ENCODE results near the gene EFEMP2. TPM values are rescaled to one million over a fixed set of nuclear protein-coding genes. Genes with fewer than 3 reads are reported as not detected.
A peak's percentile ranks its signal among the peaks of the same experiment; 100 is the strongest.
"Not testable (repeated sequence)": the region's sequence is repeated elsewhere in the genome, so short reads cannot be mapped to it uniquely, and the experiment has no call there.

EFEMP2 gene
- total RNA-seq, 1 donor from 2014 or later = 62.0 TPM

DNA sequence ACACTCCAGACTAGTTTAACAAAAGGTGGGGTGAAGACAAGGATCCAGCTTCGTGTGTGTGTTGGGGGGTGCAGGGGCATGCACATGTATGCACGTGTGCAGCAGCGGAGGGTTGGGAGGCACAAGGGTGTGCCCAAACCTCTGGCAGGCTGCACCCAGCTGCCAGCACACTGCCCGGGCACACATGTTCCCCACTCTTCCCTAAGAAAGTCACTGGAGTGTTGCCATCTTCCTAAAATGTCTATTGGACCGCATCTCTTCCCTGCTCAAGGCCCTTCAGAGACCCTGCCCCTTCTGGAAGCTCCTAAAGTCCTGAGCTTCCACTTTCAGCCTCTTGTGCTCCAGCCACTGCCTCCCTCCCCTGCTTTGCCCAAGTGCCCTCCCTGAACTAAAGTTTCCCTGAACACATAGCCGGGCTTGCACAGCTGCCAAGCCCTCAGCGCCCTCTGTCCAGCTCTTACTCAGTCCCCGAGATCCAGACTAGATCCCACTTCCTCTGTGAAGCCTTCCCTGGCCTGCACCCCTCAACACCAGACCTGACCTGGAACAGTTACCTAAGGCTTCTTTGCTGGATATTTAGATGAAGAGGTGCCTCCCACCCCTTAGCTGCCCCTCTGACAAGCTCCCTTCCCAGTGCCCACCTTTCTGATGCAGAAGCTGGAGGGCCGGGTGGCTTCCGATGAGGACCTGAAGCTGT lies 20.6 kb downstream of the EFEMP2 start:
- H3K36me3 ChIP-seq (ENCODE audit: control insufficient read depth, insufficient read depth, low read length) = peaks cover 5% of the 10 kb centered on the region
- TF ChIP-seq, protein P1, sequence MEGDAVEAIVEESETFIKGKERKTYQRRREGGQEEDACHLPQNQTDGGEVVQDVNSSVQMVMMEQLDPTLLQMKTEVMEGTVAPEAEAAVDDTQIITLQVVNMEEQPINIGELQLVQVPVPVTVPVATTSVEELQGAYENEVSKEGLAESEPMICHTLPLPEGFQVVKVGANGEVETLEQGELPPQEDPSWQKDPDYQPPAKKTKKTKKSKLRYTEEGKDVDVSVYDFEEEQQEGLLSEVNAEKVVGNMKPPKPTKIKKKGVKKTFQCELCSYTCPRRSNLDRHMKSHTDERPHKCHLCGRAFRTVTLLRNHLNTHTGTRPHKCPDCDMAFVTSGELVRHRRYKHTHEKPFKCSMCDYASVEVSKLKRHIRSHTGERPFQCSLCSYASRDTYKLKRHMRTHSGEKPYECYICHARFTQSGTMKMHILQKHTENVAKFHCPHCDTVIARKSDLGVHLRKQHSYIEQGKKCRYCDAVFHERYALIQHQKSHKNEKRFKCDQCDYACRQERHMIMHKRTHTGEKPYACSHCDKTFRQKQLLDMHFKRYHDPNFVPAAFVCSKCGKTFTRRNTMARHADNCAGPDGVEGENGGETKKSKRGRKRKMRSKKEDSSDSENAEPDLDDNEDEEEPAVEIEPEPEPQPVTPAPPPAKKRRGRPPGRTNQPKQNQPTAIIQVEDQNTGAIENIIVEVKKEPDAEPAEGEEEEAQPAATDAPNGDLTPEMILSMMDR (IDR thresholded peaks at IDR 0.05; ENCODE audit: insufficient read depth, low read length, poor library complexity, severe bottlenecking) = no peak

DNA sequence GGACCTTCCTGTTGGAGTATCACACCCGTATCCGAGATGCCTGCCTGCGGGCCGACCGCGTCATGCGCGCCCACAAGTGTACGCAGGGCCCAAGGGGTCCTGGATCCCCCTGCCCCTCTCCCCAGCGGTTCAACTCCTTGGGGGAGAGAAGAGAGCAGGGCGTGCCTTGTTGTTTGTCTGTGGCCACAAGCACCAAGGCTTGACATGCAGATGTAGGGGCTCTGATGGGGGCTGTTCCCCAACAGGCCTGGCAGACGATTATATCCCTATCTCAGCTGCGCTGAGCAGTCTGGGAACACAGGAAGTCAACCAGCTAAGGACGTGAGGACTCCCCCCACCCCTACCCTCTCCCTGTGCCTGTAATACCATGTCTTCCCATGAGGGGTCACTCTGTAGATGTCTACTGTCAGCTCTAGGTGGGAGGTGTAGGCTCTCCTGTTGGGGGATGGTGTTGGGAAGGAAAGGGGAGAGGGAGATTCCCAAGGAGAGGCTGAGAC lies 21.5 kb downstream of the EFEMP2 start:
- TF ChIP-seq, protein P1 (IDR thresholded peaks at IDR 0.05; ENCODE audit: insufficient read depth, low read length, poor library complexity, severe bottlenecking) = peak; percentile 56
- peaks cover 5% of the 10 kb centered on the region for H3K36me3 ChIP-seq (ENCODE audit: control insufficient read depth, insufficient read depth, low read length)
- no peak for DNase-seq (ENCODE audit: low read depth)

More for the DNA sequence above, 20.6 kb downstream of the EFEMP2 start:
- Histone ChIP-seq H3K27me3 (ENCODE audit: control insufficient read depth, insufficient read depth, low read length) (no peaks in the 10 kb centered on the region), H3K4me3 (ENCODE audit: low read depth, low read length) (no peak overlapping the region)
- DNase-seq (ENCODE audit: low read depth) = no peak

DNA sequence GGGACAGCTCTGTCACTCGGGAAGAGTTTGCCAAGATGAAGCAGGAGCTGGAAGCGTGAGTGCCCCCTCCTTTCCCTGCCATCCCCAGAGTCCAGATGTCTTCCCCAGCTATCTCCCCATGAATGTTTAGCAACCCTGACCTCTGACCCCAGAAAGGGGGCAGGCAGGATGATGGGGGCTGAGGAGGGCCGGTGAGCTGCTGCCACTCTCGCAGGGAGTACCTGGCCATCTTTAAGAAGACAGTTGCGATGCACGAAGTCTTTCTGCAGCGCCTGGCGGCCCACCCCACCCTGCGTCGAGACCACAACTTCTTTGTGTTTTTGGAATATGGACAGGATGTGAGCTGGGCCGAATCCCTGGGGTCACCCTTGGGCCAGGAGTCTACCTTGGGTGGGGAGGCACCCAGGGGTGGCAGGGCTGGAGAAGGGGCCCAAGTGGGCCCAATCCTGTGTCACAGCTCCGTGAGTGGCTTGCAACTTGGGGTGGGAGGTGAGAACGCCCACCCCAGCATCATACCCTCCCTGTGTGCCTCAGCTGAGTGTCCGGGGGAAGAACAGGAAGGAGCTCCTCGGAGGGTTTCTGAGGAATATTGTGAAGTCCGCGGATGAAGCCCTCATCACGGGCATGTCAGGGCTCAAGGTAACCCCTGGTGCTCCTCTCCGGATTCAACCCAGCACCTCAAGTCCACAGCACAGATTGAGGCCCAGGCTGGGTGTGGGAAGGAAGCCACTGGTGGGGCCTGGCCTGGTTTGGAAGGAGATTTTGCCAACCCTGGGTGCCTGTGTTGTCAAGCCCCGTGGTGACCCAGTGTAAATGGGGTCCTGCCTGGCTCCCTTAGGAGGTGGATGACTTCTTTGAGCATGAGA lies 22.1 kb downstream of the EFEMP2 start:
- Histone ChIP-seq H3K4me3 (ENCODE audit: low read depth, low read length) (no peak overlapping the region), H3K36me3 (ENCODE audit: control insufficient read depth, insufficient read depth, low read length) (peaks cover 3% of the 10 kb centered on the region), H3K27me3 (ENCODE audit: control insufficient read depth, insufficient read depth, low read length) (no peaks in the 10 kb centered on the region)
- DNase-seq (ENCODE audit: low read depth) = no peak
- TF ChIP-seq, protein P1 (IDR thresholded peaks at IDR 0.05; ENCODE audit: insufficient read depth, low read length, poor library complexity, severe bottlenecking) = no peak

More for the DNA sequence above, 21.5 kb downstream of the EFEMP2 start:
- no peaks in the 10 kb centered on the region for H3K27me3 ChIP-seq (ENCODE audit: control insufficient read depth, insufficient read depth, low read length)
- H3K4me3 ChIP-seq (ENCODE audit: low read depth, low read length) = no peak overlapping the region

DNA sequence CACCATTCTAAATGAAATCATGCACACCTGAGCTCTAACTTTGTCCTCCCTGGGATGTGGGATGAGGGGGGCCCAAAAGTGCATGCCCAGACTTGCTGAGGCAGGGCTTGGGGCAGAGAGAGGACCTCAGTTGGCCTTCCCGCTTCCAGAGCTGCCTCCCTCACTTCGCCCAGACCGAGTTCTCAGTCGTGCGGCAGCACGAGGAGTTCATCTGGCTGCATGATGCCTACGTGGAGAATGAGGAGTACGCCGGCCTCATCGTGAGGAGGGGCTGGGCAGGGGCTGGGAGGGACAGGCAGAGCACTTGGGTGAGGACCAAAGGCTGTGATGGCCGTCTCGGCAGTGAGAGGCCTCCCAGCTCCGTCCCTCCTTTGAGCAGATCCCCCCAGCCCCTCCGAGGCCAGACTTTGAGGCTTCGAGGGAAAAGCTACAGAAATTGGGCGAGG lies 22.8 kb downstream of the EFEMP2 start:
- Histone ChIP-seq H3K36me3 (ENCODE audit: control insufficient read depth, insufficient read depth, low read length) (peaks cover 3% of the 10 kb centered on the region), H3K27me3 (ENCODE audit: control insufficient read depth, insufficient read depth, low read length) (no peaks in the 10 kb centered on the region), H3K4me3 (ENCODE audit: low read depth, low read length) (no peak overlapping the region)
- no peak for DNase-seq (ENCODE audit: low read depth)
- TF ChIP-seq, protein P1 (IDR thresholded peaks at IDR 0.05; ENCODE audit: insufficient read depth, low read length, poor library complexity, severe bottlenecking) = no peak

DNA sequence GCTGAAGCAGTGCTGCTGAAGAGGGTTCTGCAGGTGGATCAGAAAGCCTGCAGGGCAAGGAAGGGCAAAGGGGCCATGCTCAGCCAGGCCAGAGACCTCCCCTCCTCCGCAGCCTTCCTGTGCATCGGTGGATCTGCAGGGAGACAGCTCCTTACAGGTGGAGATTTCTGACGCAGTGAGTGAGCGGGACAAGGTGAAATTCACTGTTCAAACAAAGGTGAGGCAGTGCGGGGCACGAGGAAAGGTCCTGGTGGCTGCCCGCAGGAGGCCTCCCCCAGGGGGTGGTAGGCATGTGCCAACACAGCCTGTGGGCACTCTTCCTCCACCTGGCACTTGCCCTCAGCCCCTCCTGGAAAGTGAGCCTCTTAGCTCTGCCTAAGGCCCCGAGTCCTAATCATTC lies 23.2 kb downstream of the EFEMP2 start:
- TF ChIP-seq, protein P1 (IDR thresholded peaks at IDR 0.05; ENCODE audit: insufficient read depth, low read length, poor library complexity, severe bottlenecking) = no peak
- peaks cover 3% of the 10 kb centered on the region for H3K36me3 ChIP-seq (ENCODE audit: control insufficient read depth, insufficient read depth, low read length)

DNA sequence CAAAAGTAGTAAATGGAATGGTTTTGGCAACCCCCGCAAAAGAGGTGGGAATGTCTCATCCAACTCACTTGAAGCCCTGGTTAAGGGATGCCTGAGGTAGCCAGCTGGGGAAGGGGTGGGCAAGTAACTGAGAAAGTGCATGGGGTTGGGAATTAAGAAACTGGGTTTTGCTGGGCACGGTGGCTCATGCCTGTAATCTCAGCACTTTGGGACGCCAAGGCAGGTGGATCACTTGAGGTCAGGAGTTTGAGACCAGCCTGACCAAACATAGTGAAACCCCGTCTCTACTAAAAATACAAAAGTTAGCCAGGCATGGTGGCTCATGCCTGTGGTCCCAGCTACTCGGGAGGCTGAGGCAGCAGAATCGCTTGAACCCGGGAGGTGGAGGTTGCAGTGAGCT lies 23.9 kb downstream of the EFEMP2 start:
- DNase-seq (ENCODE audit: low read depth); H3K27me3 ChIP-seq (ENCODE audit: control insufficient read depth, insufficient read depth, low read length); H3K4me3 ChIP-seq (ENCODE audit: low read depth, low read length); H3K36me3 ChIP-seq (ENCODE audit: control insufficient read depth, insufficient read depth, low read length): not testable (repeated sequence)

More for the DNA sequence above, 23.2 kb downstream of the EFEMP2 start:
- Histone ChIP-seq H3K27me3 (ENCODE audit: control insufficient read depth, insufficient read depth, low read length) (no peaks in the 10 kb centered on the region), H3K4me3 (ENCODE audit: low read depth, low read length) (no peak overlapping the region)
- no peak for DNase-seq (ENCODE audit: low read depth)
